HG02885 (cell line): ENCODE data around the gene ST8SIA2.

Experiments used
- ATAC-seq: cut with Tn5 transposase; IDR thresholded peaks from one replicate; pipeline ENCODE4 v1.9.1; 2021; ENCODE audit warnings: mild to moderate bottlenecking; ENCODE audit not compliant: unreplicated experiment, poor library complexity

ST8SIA2 gene

DNA sequence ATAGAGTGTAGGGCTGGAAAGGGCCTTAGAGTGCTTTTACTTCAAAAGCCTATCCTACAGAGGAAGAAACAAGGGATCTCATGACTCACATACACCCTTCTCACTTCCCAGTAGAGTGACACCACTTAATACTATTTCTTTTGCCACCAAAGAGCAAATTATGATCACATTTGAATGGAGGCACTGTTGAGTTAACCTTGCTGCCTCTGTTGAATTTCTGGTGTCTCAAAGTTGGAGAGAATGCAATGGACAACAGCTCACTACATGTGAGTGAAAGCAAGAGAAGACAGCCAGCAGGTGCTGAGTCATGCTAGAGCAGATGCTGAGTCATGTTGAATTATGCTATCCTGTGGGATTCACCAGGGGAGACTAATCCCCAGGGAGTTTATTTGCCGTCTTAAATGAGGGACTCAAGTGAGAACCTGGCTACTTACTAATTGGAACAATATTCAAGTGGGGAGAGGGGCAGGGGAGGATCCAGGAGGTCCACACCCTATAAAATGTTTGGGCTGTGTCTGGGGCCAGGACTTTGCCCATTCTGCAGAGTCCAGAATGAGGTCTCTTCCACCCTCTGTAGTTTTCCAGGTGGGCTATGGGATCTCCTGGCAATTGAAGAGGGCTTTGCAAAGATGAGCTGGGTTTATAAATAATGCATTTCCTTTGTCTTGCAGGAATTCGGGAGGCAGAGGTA, 35.8 kb downstream of the ST8SIA2 start:
- ATAC-seq = no peak

DNA sequence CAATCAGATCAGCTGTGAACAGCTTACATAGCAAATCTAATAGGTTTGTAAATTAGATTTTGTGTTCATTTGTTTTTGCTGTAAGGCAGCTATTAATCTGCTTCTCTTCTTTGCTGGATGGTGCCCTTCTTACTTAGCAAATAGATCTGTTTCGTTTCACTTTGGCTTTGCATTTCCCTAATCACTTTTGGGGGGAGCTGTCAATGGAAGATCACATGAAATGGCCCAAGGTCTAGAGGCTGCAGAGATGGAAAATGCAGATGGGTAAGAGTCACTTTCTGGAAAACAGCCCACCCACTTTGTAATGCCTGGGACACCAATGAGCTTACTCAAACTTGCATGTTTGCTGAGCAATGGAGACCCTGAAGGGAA, 36.4 kb downstream of the ST8SIA2 start:
- no peak for ATAC-seq

DNA sequence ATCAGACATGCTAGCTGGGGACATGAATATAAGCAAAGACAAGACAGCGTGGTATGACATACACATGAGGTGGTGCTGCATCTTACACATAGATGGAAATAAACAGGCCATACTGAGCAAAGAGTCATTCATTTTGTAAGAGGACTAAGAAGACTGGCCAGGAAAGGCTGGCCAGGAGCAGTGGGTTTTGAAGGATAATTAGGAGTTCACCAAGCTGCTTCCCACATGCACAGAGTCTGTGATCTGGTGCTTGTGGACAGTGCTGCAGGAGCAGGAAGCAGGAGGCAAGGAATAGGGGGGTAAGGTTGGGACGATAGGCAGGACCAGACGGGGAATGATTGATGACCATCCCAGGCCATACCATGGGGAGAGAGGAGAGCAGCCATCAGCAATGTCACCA, 41.5 kb downstream of the ST8SIA2 start:
- ATAC-seq = no peak

DNA sequence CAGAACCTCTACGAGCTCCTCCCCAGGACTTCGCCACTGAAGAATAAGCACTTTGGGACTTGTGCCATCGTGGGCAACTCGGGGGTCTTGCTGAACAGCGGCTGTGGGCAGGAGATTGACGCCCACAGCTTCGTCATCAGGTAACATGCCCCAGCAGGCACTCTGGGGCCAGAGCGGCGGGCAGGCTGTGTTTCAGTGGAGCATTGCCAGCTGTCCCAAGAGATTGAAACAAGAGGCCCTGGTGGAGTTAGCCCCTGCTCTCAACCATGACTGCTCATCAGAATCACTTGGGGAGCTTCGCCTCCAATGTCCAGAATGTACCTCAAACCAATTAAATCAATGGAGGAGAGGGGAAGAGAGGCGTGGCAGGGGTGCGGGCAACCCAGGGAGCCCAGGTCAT, 44.8 kb downstream of the ST8SIA2 start:
- no peak for ATAC-seq

DNA sequence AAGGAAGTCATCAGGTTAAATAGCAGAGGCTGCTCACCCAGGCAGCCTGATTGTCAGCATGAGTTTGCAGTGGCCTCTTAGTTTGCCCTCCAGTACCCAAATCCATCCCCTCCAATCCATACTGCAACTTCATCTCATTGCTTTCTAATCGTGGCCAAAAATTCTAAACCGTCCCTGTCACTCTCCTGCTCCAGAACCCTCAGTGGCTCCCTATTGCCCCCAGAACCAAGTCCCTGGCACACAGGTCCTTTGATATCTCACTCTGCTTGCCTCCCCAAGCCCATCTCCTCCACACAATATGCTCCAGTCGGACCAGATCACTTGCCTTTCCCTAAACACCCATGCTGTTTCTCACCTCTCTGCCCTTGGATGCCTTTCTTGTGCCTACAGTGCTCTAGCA, 49.7 kb downstream of the ST8SIA2 start:
- ATAC-seq = no peak

DNA sequence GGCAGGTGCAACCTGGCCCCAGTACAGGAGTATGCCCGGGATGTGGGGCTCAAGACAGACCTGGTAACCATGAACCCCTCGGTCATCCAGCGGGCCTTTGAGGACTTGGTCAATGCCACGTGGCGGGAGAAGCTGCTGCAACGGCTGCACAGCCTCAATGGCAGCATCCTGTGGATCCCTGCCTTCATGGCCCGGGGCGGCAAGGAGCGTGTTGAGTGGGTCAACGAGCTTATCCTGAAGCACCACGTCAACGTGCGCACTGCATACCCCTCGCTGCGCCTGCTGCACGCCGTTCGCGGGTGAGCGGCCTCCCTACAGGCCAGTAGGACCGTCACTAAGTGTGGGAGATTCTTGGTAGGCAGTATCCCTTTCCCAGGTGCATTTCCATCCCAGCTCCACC, 51.0 kb downstream of the ST8SIA2 start:
- ATAC-seq = no peak

DNA sequence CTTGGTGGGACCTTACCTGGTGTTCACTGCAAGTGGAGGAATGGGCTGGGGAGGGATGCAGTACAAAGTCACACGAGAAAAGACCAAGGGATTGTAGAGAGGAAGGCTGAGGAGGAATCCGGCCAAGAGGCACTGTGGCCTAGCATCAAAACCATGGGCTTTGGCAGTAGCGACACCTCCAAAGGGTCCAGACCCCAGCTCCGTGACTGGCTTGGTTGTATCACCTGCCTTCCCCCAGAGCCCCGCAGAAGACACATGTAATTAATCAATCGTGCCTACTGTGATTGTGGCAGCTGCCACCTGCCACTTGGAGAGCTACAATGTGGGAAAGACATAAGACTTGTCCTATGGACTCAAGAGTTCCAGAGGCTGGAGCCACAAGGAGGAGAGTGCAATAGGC, 54.7 kb downstream of the ST8SIA2 start:
- ATAC-seq = no peak

DNA sequence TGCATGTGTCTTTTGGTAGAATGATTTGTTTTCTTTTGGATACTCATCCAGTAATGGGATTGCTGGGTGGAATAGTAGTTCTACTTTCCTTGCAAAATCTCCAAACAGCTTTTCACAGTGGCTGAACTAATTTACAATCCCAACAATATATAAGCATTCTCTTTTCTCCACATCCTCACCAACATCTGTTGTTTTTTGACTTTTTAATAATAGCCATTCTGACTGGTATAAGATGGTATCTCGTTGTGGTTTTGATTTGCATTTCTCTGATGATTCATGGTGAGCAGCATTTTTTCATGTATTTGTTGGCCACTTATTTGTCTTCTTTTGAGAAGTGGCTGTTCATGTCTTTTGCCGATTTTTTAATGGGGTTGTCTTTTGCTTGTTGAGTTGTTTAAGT, 55.8 kb downstream of the ST8SIA2 start:
- ATAC-seq = no peak

DNA sequence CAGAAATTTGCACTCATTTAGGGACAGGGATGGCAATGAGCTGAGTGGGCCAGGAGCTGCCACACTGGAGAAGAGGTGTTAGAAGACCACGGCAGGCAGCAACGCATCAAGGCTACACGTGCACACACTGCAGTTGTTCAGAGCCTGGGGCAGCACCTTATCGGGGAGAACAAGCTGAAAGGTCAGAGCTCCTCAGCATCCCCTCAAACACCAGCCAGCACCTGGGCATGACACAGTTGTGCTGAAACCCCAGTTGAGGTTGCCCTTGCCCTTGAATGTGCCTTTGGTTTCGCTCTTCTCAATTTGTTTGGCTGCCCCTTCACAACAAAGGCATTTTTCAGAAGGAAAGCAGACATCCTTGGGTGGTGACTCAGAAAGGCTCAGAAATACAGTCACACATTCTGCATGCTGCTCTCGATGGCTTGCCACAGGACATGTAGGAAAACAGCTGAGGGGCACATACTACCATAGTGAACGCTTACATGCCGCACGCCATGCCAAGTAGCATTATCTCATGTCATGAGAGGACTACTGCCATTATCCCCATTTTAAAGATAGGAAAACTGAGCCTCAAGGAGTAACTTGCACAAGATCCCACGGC, 57.6 kb downstream of the ST8SIA2 start:
- no peak for ATAC-seq

DNA sequence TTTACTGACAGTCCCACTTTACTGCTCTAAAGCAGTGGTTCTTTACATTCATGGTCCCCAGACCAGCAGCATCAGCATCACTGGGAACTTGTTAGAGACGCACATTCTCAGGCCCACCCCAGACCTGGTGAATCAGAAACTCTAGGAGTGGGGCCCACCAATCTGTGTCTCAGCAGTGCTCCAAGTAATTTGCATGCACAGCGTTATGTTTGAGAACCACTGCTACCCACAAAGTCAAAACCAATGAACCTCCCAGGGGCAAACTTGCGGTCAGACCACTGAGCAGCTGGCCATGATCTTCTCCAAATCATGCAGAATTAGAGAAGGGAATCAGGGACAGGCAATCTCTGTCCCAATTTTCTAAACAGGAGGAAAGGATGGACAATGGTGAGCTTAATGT, 58.5 kb downstream of the ST8SIA2 start:
- ATAC-seq = no peak

DNA sequence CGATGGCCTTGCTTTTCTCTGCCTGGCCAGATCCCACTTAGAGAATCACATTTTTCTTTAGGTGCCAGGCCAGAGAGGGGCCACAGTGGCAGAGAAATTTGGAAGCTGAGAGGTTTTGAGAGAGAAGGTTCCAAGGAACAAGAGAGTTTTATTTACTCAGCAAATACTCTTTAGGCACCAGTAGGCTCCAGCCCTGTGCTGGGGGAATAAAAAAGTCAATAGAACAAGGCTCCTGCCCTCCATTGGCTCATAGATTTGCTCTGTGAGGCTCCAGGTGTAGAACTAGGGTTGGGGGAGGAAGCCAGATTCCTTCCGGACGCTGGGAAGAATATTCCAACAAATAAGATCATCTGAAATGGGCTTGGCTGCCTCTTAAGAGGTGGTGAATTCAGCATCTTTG, 59.9 kb downstream of the ST8SIA2 start:
- ATAC-seq = no peak

DNA sequence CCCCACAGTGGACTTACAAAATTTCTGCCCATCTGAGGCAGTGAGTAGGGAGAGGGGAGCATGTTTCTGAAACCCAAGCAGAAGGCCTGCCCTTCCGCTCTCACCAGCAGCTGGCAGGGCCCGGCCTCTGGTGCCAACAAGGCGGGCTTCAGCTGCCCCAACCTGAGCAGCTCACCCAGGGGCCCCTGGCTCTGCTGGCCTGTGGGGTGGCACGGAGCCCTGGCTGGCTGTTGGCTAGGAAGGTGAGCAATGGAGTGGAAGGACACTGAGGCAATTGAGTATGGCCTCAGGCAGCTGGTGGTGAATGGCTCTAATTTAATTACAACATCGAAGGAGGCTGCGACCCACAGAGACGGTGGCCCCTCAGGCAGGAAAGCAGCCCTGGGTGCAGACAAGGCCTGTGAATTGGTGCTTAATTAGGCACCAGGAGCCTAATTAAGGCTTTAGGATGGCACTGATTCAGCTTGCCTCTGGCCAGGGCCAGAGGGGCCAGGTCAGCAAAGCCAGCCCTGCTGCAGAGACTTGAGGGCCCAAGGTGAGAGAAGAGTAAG, 60.9 kb downstream of the ST8SIA2 start:
- no peak for ATAC-seq

DNA sequence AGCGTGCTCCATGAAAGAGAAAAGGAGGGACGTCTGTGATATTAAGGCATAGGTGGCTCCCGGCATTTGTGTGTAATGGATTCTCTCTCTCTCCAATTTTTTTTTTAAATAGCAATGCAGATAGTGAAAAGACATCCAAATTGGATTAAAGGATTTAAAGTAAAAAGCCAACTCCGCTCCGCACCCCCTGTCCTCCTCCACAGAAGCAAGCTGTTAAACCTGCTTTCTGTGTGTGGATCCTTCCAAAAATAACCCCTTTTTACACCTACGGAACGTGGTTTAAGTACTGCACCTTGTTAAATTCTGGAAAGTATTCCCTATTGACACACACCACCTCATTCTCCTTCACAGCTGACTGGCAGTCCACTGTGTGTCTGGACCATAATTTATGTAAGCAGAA, 61.6 kb downstream of the ST8SIA2 start:
- no peak for ATAC-seq

DNA sequence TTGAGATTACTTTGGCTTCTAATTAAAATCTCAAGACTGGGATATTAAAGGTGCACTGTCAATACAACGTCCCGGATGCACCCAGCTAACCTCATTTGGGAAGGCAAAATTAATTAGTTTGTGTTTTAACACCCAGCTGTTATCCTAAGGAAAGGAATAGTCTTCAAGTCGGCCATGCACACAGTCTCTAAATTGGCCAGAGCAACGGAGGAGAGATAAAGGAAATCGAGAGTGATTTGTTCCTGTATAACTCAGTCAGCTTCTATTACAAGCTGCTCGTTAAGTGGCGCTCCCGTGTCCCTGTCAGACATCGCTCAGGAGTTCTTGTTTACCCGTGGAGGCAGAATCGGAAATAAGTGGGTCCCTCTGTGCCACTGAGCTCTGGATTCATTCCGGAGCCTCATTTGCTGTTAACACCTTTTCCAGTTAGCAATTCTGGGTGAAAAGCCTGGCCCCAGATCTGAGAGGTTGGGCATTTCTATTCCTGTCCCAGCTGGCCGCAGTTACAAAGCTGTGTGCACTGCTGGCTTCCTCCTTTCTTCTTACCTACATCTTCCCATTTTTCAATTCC, 63.9 kb downstream of the ST8SIA2 start:
- ATAC-seq = no peak

DNA sequence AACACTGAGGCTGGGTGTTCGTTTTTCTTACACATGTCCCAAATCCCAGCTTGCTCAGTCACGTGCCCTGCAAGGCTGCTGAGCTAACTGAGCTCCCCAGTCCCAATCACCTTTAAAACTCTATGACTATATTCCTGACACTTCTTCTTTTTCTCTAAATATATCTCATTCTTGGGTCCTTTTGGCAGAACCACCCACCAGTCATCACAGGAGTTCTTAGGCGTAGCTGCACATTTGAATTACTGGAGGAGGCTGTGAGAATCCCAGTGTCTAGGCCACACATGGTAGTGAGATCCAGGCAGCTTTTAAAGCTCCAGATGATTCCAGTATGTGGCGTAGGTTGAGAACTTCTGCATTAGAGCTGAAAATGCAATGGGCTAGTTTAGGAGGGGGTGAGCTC, 66.3 kb downstream of the ST8SIA2 start:
- no peak for ATAC-seq

DNA sequence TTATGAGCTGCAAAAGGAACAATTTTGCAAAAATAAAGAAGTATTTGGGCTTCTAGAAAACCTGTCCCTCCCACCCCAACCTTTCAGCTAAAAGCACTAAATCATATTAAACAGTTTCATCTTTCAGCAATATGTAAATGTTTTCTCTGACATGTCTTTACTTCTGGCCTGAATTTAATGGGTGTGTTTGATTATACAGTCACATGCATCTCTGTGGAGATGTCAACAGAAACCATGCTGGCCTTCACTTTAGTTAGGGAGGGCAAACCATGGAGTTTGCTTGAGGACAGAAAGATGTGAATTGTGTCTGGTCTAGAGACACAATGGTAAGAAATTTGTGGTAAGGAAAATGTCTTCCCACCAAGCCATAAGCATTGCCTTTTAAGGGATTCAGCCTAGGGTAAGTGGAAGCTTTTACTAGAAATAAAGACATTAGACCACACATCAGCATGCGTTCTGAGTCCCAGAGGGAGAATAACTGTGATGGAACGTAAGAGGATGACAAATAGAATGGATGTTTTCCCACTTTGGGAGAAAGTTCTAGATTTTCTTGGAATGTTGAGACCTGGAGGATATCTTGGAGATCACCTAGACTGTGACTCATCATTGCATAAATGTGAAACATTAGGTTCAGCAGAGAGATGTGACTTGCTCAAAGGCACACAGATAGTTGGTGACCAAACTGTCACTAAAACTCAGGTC, 68.9 kb downstream of the ST8SIA2 start:
- no peak for ATAC-seq

DNA sequence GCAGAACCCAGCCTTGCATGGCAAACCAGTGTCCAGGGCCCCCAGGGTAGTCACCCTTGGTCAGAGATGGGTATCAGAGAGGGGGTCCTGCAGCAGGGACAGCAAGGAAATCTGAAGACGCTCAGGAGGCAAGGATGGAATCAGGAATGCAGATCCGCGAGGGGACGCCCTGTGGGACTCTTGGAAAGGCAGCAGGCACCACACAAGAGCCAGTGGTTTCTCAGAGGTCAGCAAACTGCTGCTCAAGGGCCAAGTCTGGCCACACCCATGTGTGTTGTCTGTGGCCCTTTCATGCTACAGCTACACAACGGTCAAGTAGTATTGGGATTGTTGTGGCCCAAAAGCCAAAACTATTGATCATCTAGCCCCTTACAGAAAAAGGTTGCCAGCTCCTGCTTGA, 69.7 kb downstream of the ST8SIA2 start:
- no peak for ATAC-seq

DNA sequence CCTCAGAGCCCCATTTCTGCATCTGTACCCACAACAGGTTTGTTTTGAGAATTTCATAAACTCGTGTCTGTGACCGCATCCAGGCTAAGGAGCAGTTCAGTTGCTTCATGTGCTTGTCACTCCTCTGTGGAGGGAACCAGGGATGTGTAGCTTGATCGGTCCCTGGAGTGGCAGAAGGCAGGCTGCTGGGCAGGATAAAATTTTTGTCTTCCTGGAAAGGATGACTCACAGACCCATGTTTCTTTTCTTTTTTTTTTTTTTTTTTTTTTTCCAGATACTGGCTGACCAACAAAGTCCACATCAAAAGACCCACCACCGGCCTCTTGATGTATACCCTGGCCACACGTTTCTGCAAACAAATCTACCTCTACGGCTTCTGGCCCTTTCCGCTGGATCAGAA, 70.1 kb downstream of the ST8SIA2 start:
- no peak for ATAC-seq

DNA sequence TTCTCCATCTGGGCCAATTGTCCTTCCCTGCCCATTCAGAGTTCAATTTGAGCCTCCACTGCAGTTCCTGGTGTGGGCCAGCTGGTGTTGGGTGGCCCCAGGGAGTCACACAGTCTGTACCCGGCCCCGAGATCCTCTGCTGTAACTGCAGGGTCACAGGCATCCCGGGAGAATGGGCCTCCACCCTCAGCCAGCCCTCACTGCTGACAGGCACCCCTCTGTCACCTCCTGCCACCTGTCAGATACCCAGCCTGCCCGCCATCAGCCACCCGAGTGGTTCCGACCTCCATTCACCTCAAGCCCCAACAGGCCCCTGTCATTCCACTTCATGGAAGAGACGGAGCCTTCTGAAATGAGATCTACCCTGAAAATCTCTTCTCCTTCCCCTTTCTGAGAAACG, 73.2 kb downstream of the ST8SIA2 start:
- no peak for ATAC-seq

DNA sequence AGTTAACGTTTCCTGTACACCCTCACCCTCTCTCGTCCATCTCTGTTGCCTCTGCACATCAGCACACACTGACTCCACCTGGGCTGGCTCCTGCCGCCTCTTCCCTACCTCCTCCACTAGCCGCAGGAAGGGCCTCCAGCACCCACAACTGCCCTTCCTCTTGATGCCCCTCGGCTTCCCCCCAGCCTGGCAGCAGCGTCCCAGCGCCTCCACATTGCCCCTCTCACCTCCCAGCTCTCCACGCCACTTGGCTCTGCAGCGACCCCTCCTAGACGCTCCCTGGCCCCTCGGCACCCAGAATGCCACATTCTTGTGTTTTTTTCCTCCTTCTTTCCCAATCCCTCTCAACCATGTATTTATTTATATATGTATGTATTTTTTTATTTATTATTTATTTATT, 73.6 kb downstream of the ST8SIA2 start:
- ATAC-seq = no peak

DNA sequence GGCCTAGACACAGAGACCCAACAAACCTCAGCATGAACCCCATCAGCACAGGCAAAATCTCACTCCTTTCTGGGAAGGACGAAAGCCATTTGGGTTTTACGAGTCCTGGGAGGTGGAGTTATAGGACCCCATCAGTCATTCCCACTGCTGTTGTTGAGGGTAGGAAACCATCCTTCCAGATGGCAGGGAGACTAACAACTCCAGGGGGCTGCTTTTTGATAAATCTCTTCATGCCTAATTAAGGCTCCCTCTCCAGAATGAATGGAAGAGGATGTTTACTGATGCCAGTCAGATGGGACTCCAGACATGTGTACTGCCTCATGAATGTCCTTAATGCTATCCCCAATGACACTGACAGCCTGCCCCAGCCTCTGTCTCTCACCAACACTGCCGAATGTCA, 75.3 kb downstream of the ST8SIA2 start:
- ATAC-seq = no peak
